HepG2 (cell line): ENCODE measurements around the gene EFS.

Experiments
- FIP1L1 ChIP-seq: fragments of 200-400 bp; formaldehyde crosslinking; IDR thresholded peaks from 2 replicates; pipeline ENCODE4 v1.6.1; 2018; ENCODE audit warnings: low read depth, mild to moderate bottlenecking, low read length, moderate library complexity, borderline replicate concordance; ENCODE audit not compliant: insufficient read depth
- FOXK1 ChIP-seq: sonication (generic); formaldehyde crosslinking; IDR thresholded peaks from 2 replicates; pipeline ENCODE4 v1.4.0; 2020; ENCODE audit warnings: low read depth, missing genetic modification reagents, borderline replicate concordance
- HDAC1 ChIP-seq: sonication (generic); formaldehyde crosslinking; IDR thresholded peaks from 2 replicates; pipeline ENCODE4 v1.5.1; 2020; ENCODE audit warnings: mild to moderate bottlenecking, missing genetic modification reagents
- HNRNPH1 ChIP-seq: fragments of 200-400 bp; formaldehyde crosslinking; optimal IDR thresholded peaks from 2 replicates; pipeline ENCODE3; 2017; ENCODE audit warnings: mild to moderate bottlenecking, low read depth, low read length
- MAFG ChIP-seq: sonication (generic); formaldehyde crosslinking; IDR thresholded peaks from 2 replicates; pipeline ENCODE4 v1.5.1; 2020; ENCODE audit warnings: mild to moderate bottlenecking, missing genetic modification reagents
- MTF1 ChIP-seq: sonication (generic); formaldehyde crosslinking; IDR thresholded peaks from 2 replicates; pipeline ENCODE4 v1.5.0; 2020; ENCODE audit warnings: missing genetic modification reagents
- MXI1 ChIP-seq: IDR thresholded peaks from 3 replicates; pipeline ENCODE4 v1.6.1; 2012; ENCODE audit warnings: low read depth, low read length, inconsistent platforms, borderline replicate concordance
- NFIC ChIP-seq: IDR thresholded peaks from 2 replicates; pipeline ENCODE4 v1.6.1; 2012; ENCODE audit warnings: mild to moderate bottlenecking, low read length, inconsistent platforms
- RFX5 ChIP-seq: IDR thresholded peaks from 2 replicates; pipeline ENCODE4 v1.6.1; 2011; ENCODE audit warnings: low read depth, low read length, improper control_type of control experiment
- U2AF2 ChIP-seq: fragments of 200-400 bp; formaldehyde crosslinking; IDR thresholded peaks from 2 replicates; pipeline ENCODE4 v1.6.1; 2017; ENCODE audit warnings: low read depth, mild to moderate bottlenecking, low read length
- ZKSCAN5 ChIP-seq: sonication (generic); formaldehyde crosslinking; IDR thresholded peaks from 2 replicates; pipeline ENCODE4 v1.5.1; 2020; ENCODE audit warnings: mild to moderate bottlenecking, missing genetic modification reagents
- TF ChIP-seq, protein P1 (sequence below): sonication (generic); formaldehyde crosslinking; IDR thresholded peaks from 2 replicates; pipeline ENCODE4 v1.5.1; 2020; ENCODE audit warnings: missing genetic modification reagents, mild to moderate bottlenecking, borderline replicate concordance
- TF ChIP-seq, protein P2 (sequence below): sonication (generic); formaldehyde crosslinking; IDR thresholded peaks from 2 replicates; pipeline ENCODE4 v1.4.0; 2020; ENCODE audit warnings: missing genetic modification reagents
- TF ChIP-seq, protein P3 (sequence below): sonication (generic); formaldehyde crosslinking; IDR thresholded peaks from 2 replicates; pipeline ENCODE4 v1.5.0; 2020; ENCODE audit warnings: mild to moderate bottlenecking, missing genetic modification reagents, moderate library complexity

DNA sequence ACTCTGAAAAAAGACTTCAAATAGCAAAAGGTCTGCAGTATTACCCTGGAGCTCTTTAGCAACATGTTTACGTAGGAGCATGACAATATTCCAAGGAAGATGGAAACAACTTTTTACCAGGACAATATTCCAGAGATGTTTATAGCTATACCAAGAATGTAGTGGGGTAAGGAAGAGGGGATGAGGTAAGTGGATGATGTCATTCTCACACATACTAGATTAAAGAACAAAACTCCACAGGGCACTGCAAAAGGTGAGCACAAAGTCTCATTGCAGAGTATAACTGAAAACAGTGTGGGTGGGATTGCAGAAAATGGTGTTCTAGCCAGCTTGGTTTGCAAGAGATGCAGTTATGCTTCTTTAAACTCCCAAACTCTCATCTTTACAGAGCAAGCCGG is 20.3 kb upstream of the EFS start:
- no peak for TF ChIP-seq MXI1
- TF ChIP-seq ZKSCAN5, result no peak
- TF ChIP-seq U2AF2, result no peak
- TF ChIP-seq NFIC, result no peak
- no peak for TF ChIP-seq FIP1L1
- TF ChIP-seq, protein P1, sequence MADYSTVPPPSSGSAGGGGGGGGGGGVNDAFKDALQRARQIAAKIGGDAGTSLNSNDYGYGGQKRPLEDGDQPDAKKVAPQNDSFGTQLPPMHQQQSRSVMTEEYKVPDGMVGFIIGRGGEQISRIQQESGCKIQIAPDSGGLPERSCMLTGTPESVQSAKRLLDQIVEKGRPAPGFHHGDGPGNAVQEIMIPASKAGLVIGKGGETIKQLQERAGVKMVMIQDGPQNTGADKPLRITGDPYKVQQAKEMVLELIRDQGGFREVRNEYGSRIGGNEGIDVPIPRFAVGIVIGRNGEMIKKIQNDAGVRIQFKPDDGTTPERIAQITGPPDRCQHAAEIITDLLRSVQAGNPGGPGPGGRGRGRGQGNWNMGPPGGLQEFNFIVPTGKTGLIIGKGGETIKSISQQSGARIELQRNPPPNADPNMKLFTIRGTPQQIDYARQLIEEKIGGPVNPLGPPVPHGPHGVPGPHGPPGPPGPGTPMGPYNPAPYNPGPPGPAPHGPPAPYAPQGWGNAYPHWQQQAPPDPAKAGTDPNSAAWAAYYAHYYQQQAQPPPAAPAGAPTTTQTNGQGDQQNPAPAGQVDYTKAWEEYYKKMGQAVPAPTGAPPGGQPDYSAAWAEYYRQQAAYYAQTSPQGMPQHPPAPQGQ (CRISPR knock-in tag), result no peak
- TF ChIP-seq, protein P2, sequence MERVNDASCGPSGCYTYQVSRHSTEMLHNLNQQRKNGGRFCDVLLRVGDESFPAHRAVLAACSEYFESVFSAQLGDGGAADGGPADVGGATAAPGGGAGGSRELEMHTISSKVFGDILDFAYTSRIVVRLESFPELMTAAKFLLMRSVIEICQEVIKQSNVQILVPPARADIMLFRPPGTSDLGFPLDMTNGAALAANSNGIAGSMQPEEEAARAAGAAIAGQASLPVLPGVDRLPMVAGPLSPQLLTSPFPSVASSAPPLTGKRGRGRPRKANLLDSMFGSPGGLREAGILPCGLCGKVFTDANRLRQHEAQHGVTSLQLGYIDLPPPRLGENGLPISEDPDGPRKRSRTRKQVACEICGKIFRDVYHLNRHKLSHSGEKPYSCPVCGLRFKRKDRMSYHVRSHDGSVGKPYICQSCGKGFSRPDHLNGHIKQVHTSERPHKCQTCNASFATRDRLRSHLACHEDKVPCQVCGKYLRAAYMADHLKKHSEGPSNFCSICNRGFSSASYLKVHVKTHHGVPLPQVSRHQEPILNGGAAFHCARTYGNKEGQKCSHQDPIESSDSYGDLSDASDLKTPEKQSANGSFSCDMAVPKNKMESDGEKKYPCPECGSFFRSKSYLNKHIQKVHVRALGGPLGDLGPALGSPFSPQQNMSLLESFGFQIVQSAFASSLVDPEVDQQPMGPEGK (CRISPR knock-in tag), result no peak
- TF ChIP-seq RFX5, result no peak
- TF ChIP-seq MTF1 (CRISPR knock-in tag), result no peak
- TF ChIP-seq FOXK1 (CRISPR knock-in tag), result no peak
- TF ChIP-seq HNRNPH1, result no peak
- no peak for TF ChIP-seq MAFG (CRISPR knock-in tag)
- TF ChIP-seq, protein P3, sequence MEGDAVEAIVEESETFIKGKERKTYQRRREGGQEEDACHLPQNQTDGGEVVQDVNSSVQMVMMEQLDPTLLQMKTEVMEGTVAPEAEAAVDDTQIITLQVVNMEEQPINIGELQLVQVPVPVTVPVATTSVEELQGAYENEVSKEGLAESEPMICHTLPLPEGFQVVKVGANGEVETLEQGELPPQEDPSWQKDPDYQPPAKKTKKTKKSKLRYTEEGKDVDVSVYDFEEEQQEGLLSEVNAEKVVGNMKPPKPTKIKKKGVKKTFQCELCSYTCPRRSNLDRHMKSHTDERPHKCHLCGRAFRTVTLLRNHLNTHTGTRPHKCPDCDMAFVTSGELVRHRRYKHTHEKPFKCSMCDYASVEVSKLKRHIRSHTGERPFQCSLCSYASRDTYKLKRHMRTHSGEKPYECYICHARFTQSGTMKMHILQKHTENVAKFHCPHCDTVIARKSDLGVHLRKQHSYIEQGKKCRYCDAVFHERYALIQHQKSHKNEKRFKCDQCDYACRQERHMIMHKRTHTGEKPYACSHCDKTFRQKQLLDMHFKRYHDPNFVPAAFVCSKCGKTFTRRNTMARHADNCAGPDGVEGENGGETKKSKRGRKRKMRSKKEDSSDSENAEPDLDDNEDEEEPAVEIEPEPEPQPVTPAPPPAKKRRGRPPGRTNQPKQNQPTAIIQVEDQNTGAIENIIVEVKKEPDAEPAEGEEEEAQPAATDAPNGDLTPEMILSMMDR, result no peak
- TF ChIP-seq HDAC1 (CRISPR knock-in tag), result no peak
